HG03025 (cell line): Measurements from ENCODE around the gene GTF2A1.

Source experiments
- ATAC-seq: cut with Tn5 transposase; IDR thresholded peaks from one replicate; pipeline ENCODE4 v1.9.1; 2021; ENCODE audit warnings: mild to moderate bottlenecking, moderate library complexity; ENCODE audit not compliant: unreplicated experiment, low FRiP score

GTF2A1 gene

DNA sequence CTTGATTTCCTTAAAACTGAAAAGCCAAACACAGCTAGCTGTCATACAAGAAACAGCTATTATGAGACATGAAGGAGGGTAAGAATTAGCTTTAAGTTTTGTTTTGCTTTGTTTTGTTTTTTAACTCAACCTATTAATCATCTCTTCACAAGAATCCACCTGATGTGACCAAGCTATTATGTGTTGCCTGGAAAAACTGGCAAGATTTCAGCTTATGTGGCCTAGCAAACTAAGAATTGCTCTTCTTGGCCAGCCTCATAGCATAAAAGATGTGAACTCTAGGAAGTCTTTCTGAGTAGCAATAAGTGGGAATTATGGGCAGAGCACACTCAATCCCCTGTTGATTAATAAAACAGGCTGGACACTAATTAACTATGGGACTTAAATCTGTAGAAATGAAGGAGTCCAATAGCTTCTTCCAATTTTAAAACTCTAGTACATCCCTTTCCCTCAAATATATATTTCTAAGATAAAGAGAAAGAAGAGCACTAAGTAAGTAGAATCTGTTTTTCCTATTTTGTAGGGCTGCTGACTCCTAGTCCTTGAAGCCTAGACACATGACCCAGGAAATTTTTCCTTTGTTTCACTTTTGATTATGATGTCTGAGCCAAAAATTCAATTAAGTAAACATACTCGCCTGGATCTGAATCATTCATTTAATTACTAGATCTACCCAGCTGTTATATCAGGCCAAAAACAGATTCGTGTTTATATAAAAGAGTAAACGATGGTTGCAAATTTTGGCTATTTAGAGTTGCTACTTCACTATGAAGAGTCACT lies 75.7 kb downstream of the GTF2A1 start:
- ATAC-seq, result no peak

DNA sequence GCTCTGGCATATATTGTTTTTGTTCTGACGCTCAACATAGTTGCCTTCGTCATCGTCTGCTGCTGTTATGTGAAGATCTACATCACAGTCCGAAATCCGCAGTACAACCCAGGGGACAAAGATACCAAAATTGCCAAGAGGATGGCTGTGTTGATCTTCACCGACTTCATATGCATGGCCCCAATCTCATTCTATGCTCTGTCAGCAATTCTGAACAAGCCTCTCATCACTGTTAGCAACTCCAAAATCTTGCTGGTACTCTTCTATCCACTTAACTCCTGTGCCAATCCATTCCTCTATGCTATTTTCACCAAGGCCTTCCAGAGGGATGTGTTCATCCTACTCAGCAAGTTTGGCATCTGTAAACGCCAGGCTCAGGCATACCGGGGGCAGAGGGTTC lies 77.0 kb downstream of the GTF2A1 start:
- ATAC-seq, result no peak

DNA sequence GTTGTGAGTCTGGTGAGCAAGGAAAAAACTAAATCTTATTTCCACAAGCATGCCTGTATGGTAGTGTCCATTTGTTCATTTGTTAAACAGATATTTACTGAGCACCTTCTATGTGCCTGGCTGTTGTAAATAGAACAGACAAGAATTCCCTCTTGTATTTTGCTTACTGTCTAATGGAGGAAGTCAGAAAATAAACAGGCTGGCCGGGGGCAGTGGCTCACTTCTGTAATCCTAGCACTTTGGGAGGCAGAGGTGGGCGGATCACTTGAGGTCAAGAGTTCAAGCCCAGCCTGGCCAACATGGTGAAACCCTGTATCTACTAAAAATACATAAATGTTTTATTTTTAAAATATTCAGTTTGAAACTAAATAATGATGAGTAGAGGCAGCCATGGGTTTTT lies 79.3 kb downstream of the GTF2A1 start:
- no peak for ATAC-seq

DNA sequence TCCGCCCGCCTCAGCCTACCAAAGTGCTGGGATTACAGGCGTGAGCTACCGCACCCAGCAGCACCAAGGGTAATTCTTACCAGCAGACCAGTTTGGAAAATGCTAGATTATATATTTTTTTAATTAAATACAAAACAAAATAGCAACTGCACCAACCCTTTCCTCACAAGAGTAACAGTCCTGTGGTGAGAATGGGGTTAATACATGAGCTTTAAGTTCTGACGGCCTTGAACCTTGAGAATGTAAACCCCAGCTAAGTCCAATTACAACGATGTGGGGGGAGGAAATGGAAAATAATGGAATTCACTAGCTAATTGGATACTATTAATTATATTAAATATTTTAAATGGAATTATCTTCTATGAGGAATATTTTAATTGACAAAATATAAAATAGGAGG lies 82.3 kb downstream of the GTF2A1 start:
- ATAC-seq, result no peak

DNA sequence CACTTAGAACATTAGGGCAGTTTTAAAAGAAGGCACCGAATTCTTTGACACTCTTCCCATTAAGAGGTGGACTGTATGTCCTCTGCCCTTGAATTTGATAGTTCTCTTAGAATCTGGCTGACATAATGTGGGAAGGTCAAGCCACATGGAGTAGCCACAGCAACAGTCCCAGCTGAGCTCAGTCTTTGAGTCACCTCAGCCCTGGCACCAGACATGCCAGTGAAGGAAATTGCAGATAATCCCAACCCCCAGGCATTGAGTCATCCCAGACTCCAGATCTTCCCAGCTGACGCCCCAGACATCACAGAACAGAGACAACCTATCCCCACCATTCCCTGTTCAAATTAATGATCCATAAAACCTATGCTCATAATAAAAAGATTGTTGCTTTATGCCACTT lies 83.4 kb downstream of the GTF2A1 start:
- no peak for ATAC-seq

DNA sequence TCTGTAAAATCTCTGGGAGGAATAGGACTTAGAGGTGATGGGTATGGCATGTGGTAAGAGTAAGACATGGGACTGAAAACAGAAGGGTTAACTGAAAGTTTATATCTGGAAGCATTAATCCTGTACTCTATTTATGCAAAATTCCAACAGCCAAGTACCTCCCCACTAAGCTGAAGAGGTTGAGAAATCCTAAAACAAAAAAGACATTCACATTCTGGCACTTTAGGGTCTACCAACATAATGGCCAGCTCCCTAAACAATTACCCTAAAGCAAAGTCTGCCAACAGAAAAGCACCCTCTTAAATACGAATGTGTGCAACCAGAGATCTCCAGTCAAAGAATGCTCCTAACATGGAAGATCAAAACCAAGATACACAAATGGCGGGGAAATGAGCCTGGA lies 87.4 kb downstream of the GTF2A1 start:
- ATAC-seq, result no peak

DNA sequence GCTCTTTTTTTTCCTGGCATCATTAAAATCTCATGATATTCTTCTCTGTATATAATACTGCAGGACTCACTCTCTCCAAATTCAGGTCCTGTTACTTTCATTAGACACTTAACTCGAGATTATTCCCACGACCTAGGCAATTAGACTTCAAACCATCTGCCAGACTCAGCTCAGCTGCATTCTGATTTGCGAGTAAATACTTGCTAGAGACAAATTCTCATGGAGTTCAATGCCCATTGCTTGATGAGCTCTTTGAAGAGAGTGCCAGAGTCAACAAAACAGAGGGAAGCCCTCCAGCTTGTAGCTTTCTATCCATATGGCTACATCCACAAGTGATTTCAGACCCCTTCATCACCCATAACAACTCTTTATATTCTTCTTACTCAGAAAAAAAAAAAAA lies 88.3 kb downstream of the GTF2A1 start:
- ATAC-seq, result no peak

DNA sequence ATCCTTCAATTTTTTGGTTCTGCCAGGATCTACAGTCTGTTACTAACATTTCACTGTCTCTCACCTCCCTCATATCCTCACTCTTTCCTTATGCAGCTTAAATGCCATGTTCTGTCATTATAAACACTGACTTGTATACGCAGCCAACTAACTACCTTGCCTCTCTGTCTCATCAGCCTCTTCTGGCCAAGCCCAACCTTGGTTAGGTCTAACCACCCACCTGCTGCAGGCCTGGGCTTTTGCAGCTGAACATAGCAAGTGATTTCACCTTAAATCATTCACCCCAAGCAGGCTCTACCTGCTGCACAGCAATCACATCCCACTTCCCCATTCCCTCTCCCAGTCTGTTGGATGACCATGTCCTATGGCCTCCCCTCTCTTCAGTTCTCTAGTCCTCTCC lies 91.5 kb downstream of the GTF2A1 start:
- ATAC-seq, result no peak

DNA sequence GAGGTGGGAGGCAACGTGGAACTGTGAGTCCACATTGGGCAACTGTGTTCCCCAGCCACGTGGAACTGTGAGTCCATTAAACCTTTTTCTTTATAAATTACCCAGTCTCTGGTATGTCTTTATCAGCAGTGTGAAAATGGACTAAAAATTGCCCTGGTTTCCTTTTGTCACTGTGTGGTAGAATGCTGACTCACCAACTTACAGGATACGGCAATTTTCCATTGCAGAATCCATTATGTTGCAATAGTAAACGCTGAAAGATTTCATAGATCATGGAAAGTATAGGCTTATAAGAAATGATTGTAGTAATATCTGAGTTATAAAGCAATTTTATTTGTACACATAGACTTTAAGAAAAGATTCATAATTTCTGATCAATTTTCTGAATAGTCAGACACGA lies 93.0 kb downstream of the GTF2A1 start:
- ATAC-seq, result no peak

DNA sequence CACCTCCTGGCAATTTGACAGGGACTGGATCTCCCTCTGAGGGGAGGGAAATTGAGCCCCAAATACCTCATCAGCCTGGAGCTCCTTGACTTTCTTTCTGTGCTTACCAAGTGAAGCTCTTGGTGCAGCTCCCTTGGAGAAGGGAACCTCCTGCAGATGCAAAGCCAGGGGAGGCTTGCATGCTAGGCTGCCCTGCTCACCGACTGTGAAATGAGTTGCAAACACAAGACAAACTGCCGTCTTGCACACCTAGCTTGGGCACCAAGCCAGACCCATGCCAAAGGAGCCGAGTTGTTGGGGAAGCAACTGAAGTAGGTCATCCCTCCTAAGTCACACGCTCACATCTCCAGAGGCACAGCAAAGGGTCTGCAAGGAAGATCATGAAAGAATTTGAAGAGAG lies 95.2 kb downstream of the GTF2A1 start:
- no peak for ATAC-seq
